Mesothelial cell of epicardium (in vitro differentiated cells): Measurements from ENCODE around the gene MED25. TPM values are rescaled to one million over a fixed set of nuclear protein-coding genes. Genes with fewer than 3 reads are reported as not detected.

Source experiments
- DNase-seq, 2 experiments: peaks; one replicate each; pipeline ENCODE4 v3.0.0; 2021; ENCODE audit warnings: low spot score in 2 of 2; ENCODE audit not compliant: unreplicated experiment in 2 of 2
- H3K27ac Mint-ChIP-seq: 2 replicates; pipeline ENCODE4 v1.8.0; 2021; ENCODE audit warnings: mixed read lengths
- H3K27me3 Mint-ChIP-seq: 2 replicates; pipeline ENCODE4 v1.8.0; 2021; ENCODE audit warnings: low read depth, mixed read lengths
- H3K36me3 Mint-ChIP-seq: 2 replicates; pipeline ENCODE4 v1.8.0; 2021; ENCODE audit warnings: mixed read lengths
- H3K4me1 Mint-ChIP-seq: 2 replicates; pipeline ENCODE4 v1.8.0; 2021; ENCODE audit warnings: mixed read lengths
- H3K4me3 Mint-ChIP-seq: 2 replicates; pipeline ENCODE4 v1.8.0; 2021; ENCODE audit warnings: mild to moderate bottlenecking, moderate library complexity, mixed read lengths
- H3K9me3 Mint-ChIP-seq: 2 replicates; pipeline ENCODE4 v1.8.0; 2021; ENCODE audit warnings: mixed read lengths
- total RNA-seq: library from RNA; stranded (reverse); gene quantifications from 3 replicates; pipeline ENCODE4 v1.2.1, GENCODE V29; 2021
- TF ChIP-seq, protein P1 (sequence below): fragments of 200-600 bp; sonication (generic); IDR thresholded peaks from one replicate; pipeline ENCODE4 v1.5.0; 2021; ENCODE audit warnings: antibody characterized with exemption; ENCODE audit not compliant: unreplicated experiment

Gene MED25
- total RNA-seq, 1 donor from 2014 or later: 103 TPM

DNA sequence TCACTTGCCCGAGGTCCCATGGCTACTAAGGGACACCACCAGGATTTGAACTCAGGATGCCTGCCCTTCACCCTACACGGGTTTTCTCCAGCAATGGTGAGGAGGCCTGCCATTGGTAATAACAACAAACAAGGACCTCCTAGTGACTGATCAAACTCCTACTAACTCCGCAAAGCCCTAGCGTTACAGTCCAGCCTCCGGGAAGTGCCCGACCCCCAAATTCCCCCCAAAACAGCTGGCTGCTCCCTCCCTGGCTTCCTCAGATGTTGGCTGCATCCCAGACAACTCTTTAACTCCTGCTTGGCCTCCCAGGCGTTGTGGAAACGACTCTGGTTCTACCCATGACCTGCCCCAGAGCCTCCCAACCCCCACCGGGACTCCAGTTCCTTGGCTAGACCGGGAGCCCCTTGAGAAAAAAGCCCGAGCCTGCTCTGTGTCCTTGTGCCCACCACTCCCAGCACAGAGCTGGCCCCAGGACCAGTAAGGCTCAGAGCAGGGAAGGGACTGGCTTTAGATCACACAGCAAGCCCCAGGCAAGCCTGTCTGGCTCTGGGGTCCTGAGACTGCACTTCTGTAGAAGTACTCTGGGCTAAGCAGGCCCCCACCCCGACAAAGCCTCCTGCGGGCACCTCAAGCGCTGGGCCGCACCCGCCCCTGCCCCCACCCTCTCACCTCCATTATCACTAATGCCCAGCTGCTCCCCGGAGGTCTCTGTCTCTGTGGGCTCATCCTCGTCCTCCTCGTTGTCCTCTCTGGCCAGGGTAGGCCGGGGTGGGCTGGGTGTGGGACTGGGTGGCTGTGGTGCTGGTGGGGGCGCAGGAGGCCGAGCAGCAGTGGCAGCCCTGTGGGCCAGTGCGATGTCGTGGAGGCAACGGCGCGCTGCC is 54.4 kb downstream of the MED25 start:
- H3K27ac Mint-ChIP-seq: peak overlapping the region; percentile 14
- no peak overlapping the region for H3K4me3 Mint-ChIP-seq
- H3K9me3 Mint-ChIP-seq: no peaks in the 10 kb centered on the region
- H3K4me1 Mint-ChIP-seq: peaks cover 23% of the 10 kb centered on the region
- H3K36me3 Mint-ChIP-seq: peaks cover 3% of the 10 kb centered on the region
- no peaks in the 10 kb centered on the region for H3K27me3 Mint-ChIP-seq
- no peak for DNase-seq
- TF ChIP-seq, protein P1, sequence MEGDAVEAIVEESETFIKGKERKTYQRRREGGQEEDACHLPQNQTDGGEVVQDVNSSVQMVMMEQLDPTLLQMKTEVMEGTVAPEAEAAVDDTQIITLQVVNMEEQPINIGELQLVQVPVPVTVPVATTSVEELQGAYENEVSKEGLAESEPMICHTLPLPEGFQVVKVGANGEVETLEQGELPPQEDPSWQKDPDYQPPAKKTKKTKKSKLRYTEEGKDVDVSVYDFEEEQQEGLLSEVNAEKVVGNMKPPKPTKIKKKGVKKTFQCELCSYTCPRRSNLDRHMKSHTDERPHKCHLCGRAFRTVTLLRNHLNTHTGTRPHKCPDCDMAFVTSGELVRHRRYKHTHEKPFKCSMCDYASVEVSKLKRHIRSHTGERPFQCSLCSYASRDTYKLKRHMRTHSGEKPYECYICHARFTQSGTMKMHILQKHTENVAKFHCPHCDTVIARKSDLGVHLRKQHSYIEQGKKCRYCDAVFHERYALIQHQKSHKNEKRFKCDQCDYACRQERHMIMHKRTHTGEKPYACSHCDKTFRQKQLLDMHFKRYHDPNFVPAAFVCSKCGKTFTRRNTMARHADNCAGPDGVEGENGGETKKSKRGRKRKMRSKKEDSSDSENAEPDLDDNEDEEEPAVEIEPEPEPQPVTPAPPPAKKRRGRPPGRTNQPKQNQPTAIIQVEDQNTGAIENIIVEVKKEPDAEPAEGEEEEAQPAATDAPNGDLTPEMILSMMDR: no peak

DNA sequence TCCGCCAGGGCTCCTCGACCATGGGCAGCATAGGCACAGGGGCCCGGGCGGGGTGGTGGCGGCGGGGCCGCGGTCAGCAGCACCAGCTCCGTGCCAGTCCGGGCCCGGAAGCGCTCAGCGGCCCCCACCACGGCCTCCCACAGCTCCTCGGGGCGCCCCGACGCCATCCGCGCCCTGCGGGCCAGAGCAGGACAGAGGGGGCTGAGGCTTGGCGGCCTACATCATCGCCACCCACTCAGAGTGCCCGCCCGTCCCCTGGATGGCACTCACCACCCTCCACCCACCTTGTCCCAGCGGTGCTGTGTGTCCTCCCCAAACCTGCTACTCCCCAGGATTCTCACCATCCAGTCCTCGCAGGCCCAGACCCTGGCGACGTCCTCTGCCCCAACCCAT is 55.0 kb downstream of the MED25 start:
- peaks cover 23% of the 10 kb centered on the region for H3K4me1 Mint-ChIP-seq
- DNase-seq: no peak
- H3K4me3 Mint-ChIP-seq: no peak overlapping the region
- no peaks in the 10 kb centered on the region for H3K9me3 Mint-ChIP-seq
- H3K36me3 Mint-ChIP-seq: peaks cover 3% of the 10 kb centered on the region
- no peak overlapping the region for H3K27ac Mint-ChIP-seq
- TF ChIP-seq, protein P1: no peak
- H3K27me3 Mint-ChIP-seq: no peaks in the 10 kb centered on the region

DNA sequence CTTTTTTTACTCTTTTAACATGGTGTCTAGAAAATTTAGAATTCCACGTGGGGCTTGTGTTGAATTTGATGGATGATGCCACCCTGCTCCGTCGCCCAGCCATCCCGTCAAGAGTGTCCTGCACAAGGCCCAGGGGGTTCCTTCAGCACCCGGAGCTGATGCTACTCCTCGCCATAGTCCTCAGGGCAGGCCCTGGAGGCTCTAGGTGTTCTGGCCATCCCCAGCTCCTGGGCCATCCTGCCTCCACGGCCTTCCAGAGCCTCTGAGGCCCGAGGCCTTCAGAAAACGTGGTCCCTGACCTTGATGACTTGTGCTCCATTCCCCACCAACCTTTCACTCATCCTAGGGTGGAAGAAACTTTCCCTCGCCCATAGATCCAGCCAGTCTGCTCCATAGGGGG is 55.7 kb downstream of the MED25 start:
- DNase-seq: no peak
- Mint-ChIP-seq H3K27me3 (no peaks in the 10 kb centered on the region), H3K27ac (peak overlapping the region; percentile 34), H3K4me1 (peaks cover 28% of the 10 kb centered on the region), H3K9me3 (no peaks in the 10 kb centered on the region), H3K36me3 (peaks cover 3% of the 10 kb centered on the region), H3K4me3 (no peak overlapping the region)
- TF ChIP-seq, protein P1: no peak

DNA sequence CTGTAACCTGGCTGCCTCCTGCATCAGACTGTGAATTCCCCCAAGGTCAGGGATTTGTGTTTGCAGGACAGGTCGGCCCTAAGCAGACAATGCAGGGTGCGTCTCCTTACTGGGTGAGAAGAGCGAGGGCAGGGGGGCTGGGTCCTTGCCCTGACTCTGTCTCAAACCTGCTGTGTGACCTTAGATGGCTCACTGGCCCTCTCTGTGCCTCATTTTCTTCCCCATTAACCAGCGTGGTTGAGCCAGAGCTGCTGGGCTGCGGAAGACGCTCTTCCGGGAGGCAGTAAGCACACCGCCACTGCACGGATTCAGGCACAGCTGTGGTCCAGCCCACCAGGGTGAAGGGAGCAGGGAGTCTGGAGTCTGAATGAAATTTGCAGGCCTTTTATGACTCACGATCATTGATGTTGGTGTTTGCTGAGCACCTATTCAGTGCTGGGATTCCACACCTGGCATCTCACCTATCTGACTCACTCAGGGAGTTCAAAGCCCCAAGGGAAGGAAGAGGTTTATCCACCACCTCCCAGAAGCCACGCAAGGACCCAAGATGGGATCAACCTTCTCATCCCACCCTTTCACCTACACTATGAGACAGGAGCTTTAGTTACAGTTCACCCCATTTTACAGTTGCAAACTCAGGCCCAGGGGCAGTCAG is 56.5 kb downstream of the MED25 start:
- no peak for DNase-seq
- peaks cover 5% of the 10 kb centered on the region for H3K36me3 Mint-ChIP-seq
- no peaks in the 10 kb centered on the region for H3K9me3 Mint-ChIP-seq
- H3K27ac Mint-ChIP-seq: peak overlapping the region; percentile 53
- H3K27me3 Mint-ChIP-seq: no peaks in the 10 kb centered on the region
- TF ChIP-seq, protein P1: no peak
- H3K4me3 Mint-ChIP-seq: no peak overlapping the region
- H3K4me1 Mint-ChIP-seq: peaks cover 32% of the 10 kb centered on the region

DNA sequence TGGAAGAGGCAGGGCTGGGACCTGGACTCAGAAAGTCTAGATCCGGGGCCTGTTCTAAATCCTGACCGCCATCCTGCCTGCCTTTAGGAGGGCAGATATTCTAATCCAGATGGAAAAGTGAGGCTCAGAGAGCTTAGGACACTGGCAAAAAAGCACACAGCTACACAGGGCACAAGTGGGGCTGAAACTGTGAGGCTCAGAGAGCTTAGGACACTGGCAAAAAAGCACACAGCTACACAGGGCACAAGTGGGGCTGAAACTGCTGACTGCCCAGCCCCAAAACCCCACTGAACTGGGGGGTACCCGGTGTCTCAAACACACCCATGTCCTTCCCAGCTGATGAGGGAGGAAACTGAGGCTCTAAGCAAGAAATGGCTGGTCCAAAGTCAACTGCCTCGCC is 57.1 kb downstream of the MED25 start:
- Mint-ChIP-seq H3K4me3 (no peak overlapping the region), H3K9me3 (no peaks in the 10 kb centered on the region), H3K27ac (no peak overlapping the region), H3K4me1 (peaks cover 30% of the 10 kb centered on the region), H3K36me3 (peaks cover 7% of the 10 kb centered on the region), H3K27me3 (no peaks in the 10 kb centered on the region)
- TF ChIP-seq, protein P1: no peak
- no peak for DNase-seq
